AG09319 (cell line): ENCODE results near the gene UCP2.

ENCODE experiments used
- DNase-seq: peaks from one replicate; pipeline ENCODE4 v3.0.0-alpha.2; 2010; ENCODE audit warnings: low read depth; ENCODE audit errors: extremely low read depth
- CTCF ChIP-seq: IDR thresholded peaks from 2 replicates; pipeline ENCODE4 v1.5.1; 2011; ENCODE audit warnings: low read depth, mild to moderate bottlenecking, inconsistent platforms, low read length, moderate library complexity

Gene UCP2

GRCh38 chr11:74004046-74004695 is 21.5 kb upstream of the UCP2 start:
- DNase-seq: no peak
- TF ChIP-seq CTCF: no peak

- DNase-seq: no peak
- no peak for TF ChIP-seq CTCF
These were observed 20.2 kb upstream of the UCP2 start for GRCh38 chr11:74002832-74003231.

- DNase-seq: no peak
- TF ChIP-seq CTCF: no peak
These were observed 19.2 kb upstream of the UCP2 start for GRCh38 chr11:74001822-74002286.

- DNase-seq: no peak
- no peak for TF ChIP-seq CTCF
These were observed 17.9 kb upstream of the UCP2 start for GRCh38 chr11:74000307-74001133.

- DNase-seq: no peak
- no peak for TF ChIP-seq CTCF
These were observed 17.1 kb upstream of the UCP2 start for GRCh38 chr11:73999581-74000306.

GRCh38 chr11:73998846-73999575 is 16.4 kb upstream of the UCP2 start:
- TF ChIP-seq CTCF: no peak
- no peak for DNase-seq
